ENCODE measurements around the gene HOXA9. TPM values are rescaled to one million over a fixed set of nuclear protein-coding genes. Genes with fewer than 3 reads are reported as not detected.

HOXA9 gene
- total RNA-seq, 1 experiment from 2014 or later, result 91.0 TPM

- H2AFZ ChIP-seq (ENCODE audit: low read depth, low read length, poor library complexity, severe bottlenecking), result no peak overlapping the region
- no peaks in the 10 kb centered on the region for H3K36me3 ChIP-seq (ENCODE audit: control insufficient read depth in 1 of 2, insufficient read depth in 2 of 2, low read length in 2 of 2)
- peaks cover 34 to 73% of the 10 kb centered on the region in 2 experiments for H3K4me1 ChIP-seq (ENCODE audit: control insufficient read depth in 1 of 2, insufficient read depth in 2 of 2, low read length in 2 of 2)
- H3K27me3 ChIP-seq (ENCODE audit: insufficient read depth, low read length), result no peaks in the 10 kb centered on the region
- H3K4me3 ChIP-seq (replicated peaks in 1 of 2; ENCODE audit: low read depth in 1 of 2, low read length in 2 of 2), result peak overlapping the region; percentile 66 to 77
- ChIA-PET CTCF (interaction anchor here (1.8 to 6.6 kb wide), 2 partner anchors 8 to 10 kb away, joined by 3 to 32 read pairs; no protein-coding TSS in a partner anchor), POLR2A (interaction anchor here (1.3 to 2.2 kb wide), 3 partner anchors 9 to 21 kb away, joined by 3 to 7 read pairs (median 5); no protein-coding TSS in a partner anchor), RAD21 (ENCODE audit: low non-redundant PET in 1 of 2, low total read pairs in 2 of 2, uncharacterized antibody in 2 of 2, unreplicated experiment in 2 of 2) (interaction anchor here in 1 of 2 experiments (1.9 kb wide), 1 partner anchor 10 kb away, joined by 4 read pairs; no protein-coding TSS in a partner anchor)
- H3K9ac ChIP-seq (ENCODE audit: low read length), result peak overlapping the region; percentile 89
- DNase-seq (ENCODE audit: low read depth, low spot score), result no peak
- intact Hi-C loops (cut with micrococcal nuclease), result no loop called here
- H3K27ac ChIP-seq (ENCODE audit: low read depth, low read length), result peak overlapping the region; percentile 91
- no peak for TF ChIP-seq CBX3 (IDR thresholded peaks at IDR 0.05; ENCODE audit: low read depth)
- no peak for TF ChIP-seq ZBTB33 (IDR thresholded peaks at IDR 0.05; ENCODE audit: extremely low read depth, insufficient replicate concordance, low read length)
- TF ChIP-seq ELF1 (IDR thresholded peaks at IDR 0.05; ENCODE audit: borderline replicate concordance, low read depth), result no peak
- TF ChIP-seq MAX (IDR thresholded peaks at IDR 0.05), result no peak
- no peak for TF ChIP-seq EZH2 (IDR thresholded peaks at IDR 0.05)
- TF ChIP-seq POLR2AphosphoS5 (IDR thresholded peaks at IDR 0.05; ENCODE audit: low read depth, low read length), result peak; percentile 26
- no peak for TF ChIP-seq FOSL1 (IDR thresholded peaks at IDR 0.05; ENCODE audit: low read depth)
- TF ChIP-seq EGR1 (IDR thresholded peaks at IDR 0.05; ENCODE audit: low read depth), result no peak
- TF ChIP-seq EZH2phosphoT487 (IDR thresholded peaks at IDR 0.05; ENCODE audit: borderline replicate concordance), result no peak
- peak; percentile 96 for TF ChIP-seq TCF7L2 (IDR thresholded peaks at IDR 0.05; ENCODE audit: borderline replicate concordance, extremely low read depth, insufficient read depth, insufficient read length)
- no peak for TF ChIP-seq CEBPB (IDR thresholded peaks at IDR 0.05; ENCODE audit: low read depth)
- TF ChIP-seq, protein P1, sequence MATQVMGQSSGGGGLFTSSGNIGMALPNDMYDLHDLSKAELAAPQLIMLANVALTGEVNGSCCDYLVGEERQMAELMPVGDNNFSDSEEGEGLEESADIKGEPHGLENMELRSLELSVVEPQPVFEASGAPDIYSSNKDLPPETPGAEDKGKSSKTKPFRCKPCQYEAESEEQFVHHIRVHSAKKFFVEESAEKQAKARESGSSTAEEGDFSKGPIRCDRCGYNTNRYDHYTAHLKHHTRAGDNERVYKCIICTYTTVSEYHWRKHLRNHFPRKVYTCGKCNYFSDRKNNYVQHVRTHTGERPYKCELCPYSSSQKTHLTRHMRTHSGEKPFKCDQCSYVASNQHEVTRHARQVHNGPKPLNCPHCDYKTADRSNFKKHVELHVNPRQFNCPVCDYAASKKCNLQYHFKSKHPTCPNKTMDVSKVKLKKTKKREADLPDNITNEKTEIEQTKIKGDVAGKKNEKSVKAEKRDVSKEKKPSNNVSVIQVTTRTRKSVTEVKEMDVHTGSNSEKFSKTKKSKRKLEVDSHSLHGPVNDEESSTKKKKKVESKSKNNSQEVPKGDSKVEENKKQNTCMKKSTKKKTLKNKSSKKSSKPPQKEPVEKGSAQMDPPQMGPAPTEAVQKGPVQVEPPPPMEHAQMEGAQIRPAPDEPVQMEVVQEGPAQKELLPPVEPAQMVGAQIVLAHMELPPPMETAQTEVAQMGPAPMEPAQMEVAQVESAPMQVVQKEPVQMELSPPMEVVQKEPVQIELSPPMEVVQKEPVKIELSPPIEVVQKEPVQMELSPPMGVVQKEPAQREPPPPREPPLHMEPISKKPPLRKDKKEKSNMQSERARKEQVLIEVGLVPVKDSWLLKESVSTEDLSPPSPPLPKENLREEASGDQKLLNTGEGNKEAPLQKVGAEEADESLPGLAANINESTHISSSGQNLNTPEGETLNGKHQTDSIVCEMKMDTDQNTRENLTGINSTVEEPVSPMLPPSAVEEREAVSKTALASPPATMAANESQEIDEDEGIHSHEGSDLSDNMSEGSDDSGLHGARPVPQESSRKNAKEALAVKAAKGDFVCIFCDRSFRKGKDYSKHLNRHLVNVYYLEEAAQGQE (IDR thresholded peaks at IDR 0.05; ENCODE audit: low read depth), result no peak
- no peak for TF ChIP-seq SP1 (IDR thresholded peaks at IDR 0.05; ENCODE audit: low read depth)
- H3K79me2 ChIP-seq (ENCODE audit: insufficient read depth, low read length), result peaks cover 86% of the 10 kb centered on the region
- no TSS peak for BruUV-seq (replicated peaks)
- H3K4me2 ChIP-seq (ENCODE audit: low read length), result peak overlapping the region; percentile 97
- H3K9me2 ChIP-seq (ENCODE audit: insufficient read depth), result no peaks in the 10 kb centered on the region
- ATAC-seq, result peak; percentile 24
- H3K9me3 ChIP-seq (ENCODE audit: control insufficient read depth in 1 of 2, insufficient read depth in 1 of 2, low read depth in 1 of 2, low read length in 2 of 2), result no peaks in the 10 kb centered on the region
- no peaks in the 10 kb centered on the region for H4K20me1 ChIP-seq (ENCODE audit: insufficient read depth)
Measured at GRCh38 chr7:27171325-27171636, 5.9 kb upstream of the HOXA9 start.
